HCT116 (cell line): ENCODE data around the gene ZBTB7C. TPM values are rescaled to one million over a fixed set of nuclear protein-coding genes. Genes with fewer than 3 reads are reported as not detected.

Experiments used
- ATAC-seq: fragments of 200-7000 bp; cut with Tn5 transposase; 2 replicates; pipeline ENCODE4 v1.9.1; 2020; ENCODE audit warnings: mild to moderate bottlenecking, moderate library complexity
- Bru-seq: library from RNA; stranded (reverse); fragments of 400-500 nt; gene quantifications from one replicate; lab custom pipeline; 2021; lab: Mats Ljungman, UMichigan
- BruChase-seq, 2 experiments: library from RNA; stranded (reverse); fragments of 400-500 nt; gene quantifications; one replicate each; lab custom pipeline; 2021; lab: Mats Ljungman, UMichigan
- BruUV-seq: library from RNA; stranded (reverse); fragments of 400-500 nt; replicated peaks from 2 replicates; lab custom pipeline; 2021; lab: Mats Ljungman, UMichigan
- CTCF ChIA-PET: fragments of 300-600 bp; sonication (Branson Sonifier 250); formaldehyde crosslinking; loops from one replicate; lab custom pipeline; 2021; ENCODE audit warnings: antibody characterized with exemption; lab: Charles Lee
- POLR2A ChIA-PET: fragments of 300-600, 350-600 bp; sonication (Branson Sonifier 250); formaldehyde crosslinking; loops from one replicate; lab custom pipeline; 2021; ENCODE audit warnings: antibody characterized with exemption; lab: Charles Lee
- RAD21 ChIA-PET, 2 experiments: fragments of 300-600 bp; sonication (Branson Sonifier 250); formaldehyde crosslinking; loops; one replicate each; lab custom pipeline; 2023; ENCODE audit warnings: low total read pairs in 2 of 2; ENCODE audit not compliant: uncharacterized antibody in 2 of 2, unreplicated experiment in 2 of 2, low non-redundant PET in 1 of 2; lab: Charles Lee
- DNase-seq: peaks from one replicate; pipeline ENCODE4 v3.0.0-alpha.2; 2010; ENCODE audit warnings: low read depth, low spot score
- H2AFZ ChIP-seq: fragments of 200-600 bp; shearing (Covaris generic), sonication (generic); 2 replicates; pipeline ENCODE4 v1.6.1; 2017; ENCODE audit warnings: low read depth, mixed run types, mixed read lengths, antibody characterized with exemption, low read length; ENCODE audit not compliant: poor library complexity, severe bottlenecking
- H3K27ac ChIP-seq: 2 replicates; pipeline ENCODE4 v1.5.1; 2012; ENCODE audit warnings: low read depth, low read length
- H3K27me3 ChIP-seq: fragments of 200-600 bp; sonication (generic); 2 replicates; pipeline ENCODE4 v1.6.1; 2016; ENCODE audit warnings: mixed run types, low read length, mixed read lengths; ENCODE audit not compliant: insufficient read depth
- H3K36me3 ChIP-seq, 2 experiments: fragments of 200-500 bp in 1 of 2; fragments of 200-600 bp in 1 of 2; sonication (Bioruptor generic) in 1 of 2; sonication (generic) in 1 of 2; 2 replicates each; pipeline versions ENCODE4 v1.5.1 to v1.6.1; 2014 to 2016; ENCODE audit warnings: low read length in 2 of 2, inconsistent platforms in 1 of 2, mixed read lengths in 1 of 2, mixed run types in 1 of 2; ENCODE audit not compliant: insufficient read depth in 2 of 2, control insufficient read depth in 1 of 2
- H3K4me1 ChIP-seq, 2 experiments: fragments of 200-600 bp in 1 of 2; sonication (generic) in 1 of 2; 2 replicates each; pipeline versions ENCODE4 v1.5.1 to v1.6.1; 2012 to 2017; ENCODE audit warnings: low read length in 2 of 2, inconsistent platforms in 1 of 2, mild to moderate bottlenecking in 1 of 2, mixed read lengths in 1 of 2, mixed run types in 1 of 2, moderate library complexity in 1 of 2; ENCODE audit not compliant: insufficient read depth in 2 of 2, control insufficient read depth in 1 of 2
- H3K4me2 ChIP-seq: fragments of 200-600 bp; sonication (generic); 2 replicates; pipeline ENCODE4 v1.6.1; 2017; ENCODE audit warnings: mixed run types, low read length, mixed read lengths
- H3K4me3 ChIP-seq, 2 experiments: fragments of 200-600 bp in 1 of 2; sonication (generic) in 1 of 2; replicated peaks in 1 of 2; 2 replicates each; pipeline ENCODE4 v1.5.1; 2011 to 2016; ENCODE audit warnings: low read length in 2 of 2, control low read depth in 1 of 2, low read depth in 1 of 2, mild to moderate bottlenecking in 1 of 2, mixed read lengths in 1 of 2, mixed run types in 1 of 2
- H3K79me2 ChIP-seq: fragments of 200-600 bp; sonication (generic); 2 replicates; pipeline ENCODE4 v1.6.1; 2017; ENCODE audit warnings: mild to moderate bottlenecking, mixed run types, low read length, moderate library complexity, mixed read lengths; ENCODE audit not compliant: insufficient read depth
- H3K9ac ChIP-seq: fragments of 200-600 bp; sonication (generic); 2 replicates; pipeline ENCODE4 v1.6.1; 2016; ENCODE audit warnings: low read length, mixed read lengths
- H3K9me2 ChIP-seq: fragments of 200-600 bp; sonication (generic), shearing (Covaris generic); 2 replicates; pipeline ENCODE4 v1.6.1; 2017; ENCODE audit warnings: mixed run types, mild to moderate bottlenecking, moderate library complexity; ENCODE audit not compliant: insufficient read depth
- H3K9me3 ChIP-seq, 2 experiments: fragments of 200-500 bp in 1 of 2; fragments of 200-600 bp in 1 of 2; sonication (Bioruptor generic) in 1 of 2; sonication (generic) in 1 of 2; 2 replicates each; pipeline ENCODE4 v1.6.1; 2014 to 2017; ENCODE audit warnings: low read length in 2 of 2, mixed read lengths in 2 of 2, inconsistent platforms in 1 of 2, low read depth in 1 of 2, mild to moderate bottlenecking in 1 of 2, mixed run types in 1 of 2, moderate library complexity in 1 of 2; ENCODE audit not compliant: control insufficient read depth in 1 of 2, insufficient read depth in 1 of 2
- H4K20me1 ChIP-seq: fragments of 200-600 bp; sonication (generic), shearing (Covaris generic); 2 replicates; pipeline ENCODE4 v1.6.1; 2017; ENCODE audit warnings: mixed run types, mild to moderate bottlenecking, moderate library complexity; ENCODE audit not compliant: insufficient read depth
- CTCF ChIP-seq, 3 experiments: fragments of 200-600 bp in 1 of 3; sonication (generic) in 1 of 3; IDR thresholded peaks in 2 of 3; conservative IDR thresholded peaks in 1 of 3; 2 replicates each; pipeline ENCODE4 v1.5.1; 2012 to 2017; ENCODE audit warnings: low read depth in 2 of 3, low read length in 2 of 3, antibody characterized with exemption in 1 of 3, borderline replicate concordance in 1 of 3, control low read depth in 1 of 3, mild to moderate bottlenecking in 1 of 3, mixed read lengths in 1 of 3, mixed run types in 1 of 3, moderate library complexity in 1 of 3; ENCODE audit not compliant: insufficient read depth in 1 of 3
- EZH2 ChIP-seq: fragments of 200-600 bp; sonication (generic); IDR thresholded peaks from 2 replicates; pipeline ENCODE4 v1.6.1; 2017; ENCODE audit warnings: antibody characterized with exemption, mixed run types
- EZH2phosphoT487 ChIP-seq: fragments of 200-600 bp; IDR thresholded peaks from 2 replicates; pipeline ENCODE4 v1.6.1; 2018; ENCODE audit warnings: antibody characterized with exemption, borderline replicate concordance
- FOSL1 ChIP-seq: IDR thresholded peaks from 2 replicates; pipeline ENCODE4 v1.6.1; 2012; ENCODE audit warnings: low read depth
- POLR2AphosphoS5 ChIP-seq: IDR thresholded peaks from 2 replicates; pipeline ENCODE4 v1.6.1; 2011; ENCODE audit warnings: mild to moderate bottlenecking, low read depth, low read length, moderate library complexity
- SIN3A ChIP-seq: IDR thresholded peaks from 2 replicates; pipeline ENCODE4 v1.6.1; 2012; ENCODE audit warnings: low read depth
- TCF7L2 ChIP-seq: IDR thresholded peaks from 2 replicates; pipeline ENCODE4 v1.7.0; 2011; ENCODE audit warnings: borderline replicate concordance, inconsistent platforms; ENCODE audit not compliant: insufficient read depth, insufficient read length; ENCODE audit errors: extremely low read depth
- YY1 ChIP-seq: IDR thresholded peaks from 2 replicates; pipeline ENCODE4 v1.6.1; 2011; ENCODE audit warnings: low read length, low read depth, moderate library complexity, mild to moderate bottlenecking; ENCODE audit not compliant: insufficient replicate concordance; ENCODE audit errors: extremely low read depth
- ZBTB33 ChIP-seq: IDR thresholded peaks from 2 replicates; pipeline ENCODE4 v1.6.1; 2011; ENCODE audit warnings: mild to moderate bottlenecking, low read length, moderate library complexity; ENCODE audit not compliant: insufficient replicate concordance; ENCODE audit errors: extremely low read depth
- ZNF274 ChIP-seq: fragments of 200-500 bp; sonication (Bioruptor generic); IDR thresholded peaks from 2 replicates; pipeline ENCODE4 v1.6.1; 2014; ENCODE audit warnings: mild to moderate bottlenecking, low read depth, low read length, inconsistent platforms
- intact Hi-C: fragments of 100-400 bp; cut with micrococcal nuclease; formaldehyde crosslinking; loops from 2 replicates; pipeline ENCODE4 v1.10.0; 2022
- long read RNA-seq: library from polyadenylated mRNA; unstranded; transcript quantifications from one replicate; pipeline ENCODE4 v2.0.0, GENCODE V29; 2021; ENCODE audit not compliant: unreplicated experiment
- polyA plus RNA-seq: library from polyadenylated mRNA; unstranded; fragments of >200 nt; gene quantifications from 2 replicates; pipeline ENCODE4 v1.2.1, GENCODE V29; 2012; ENCODE audit warnings: missing spikeins
- total RNA-seq: library from RNA; stranded (reverse); gene quantifications from one replicate; pipeline ENCODE4 v1.2.1, GENCODE V29; 2021; ENCODE audit not compliant: unreplicated experiment

The ZBTB7C gene
- total RNA-seq (0.37 TPM), Bru-seq, nascent RNA (percentile 21 among the genes with signal in this experiment), BruChase-seq, experiment 1, labeled RNA remaining after a 6-hour chase (percentile 9 among the genes with signal in this experiment), BruChase-seq, experiment 2, labeled RNA remaining after a 2-hour chase (percentile 17 among the genes with signal in this experiment)
- 0.20 and 0.36 TPM in 2 replicates for polyA plus RNA-seq
- long read RNA-seq, partial matches to known transcripts, result 0 of 1 reads
- long read RNA-seq, other reads (novel, unspliced or antisense), result 1 of 1 reads

GRCh38 chr18:48408727-48409590 lies at the start of gene ZBTB7C:
Gene ZBTB7C, minus strand, starts transcription at chr18:48409383.
- no TSS peak for BruUV-seq
- no peaks in the 10 kb centered on the region for H3K36me3 ChIP-seq
- ATAC-seq, result peak; percentile 36
- peak within 1 kb of the TSS; percentile 57 to 68 for H3K4me3 ChIP-seq
- peak within 1 kb of the TSS; percentile 76 for H2AFZ ChIP-seq
- POLR2A ChIA-PET, result no interaction called here
- H3K4me2 ChIP-seq, result peak within 1 kb of the TSS; percentile 97
- RAD21 ChIA-PET, result no interaction called here
- no peaks in the 10 kb centered on the region for H3K79me2 ChIP-seq
- H3K9ac ChIP-seq, result no peak within 1 kb of the TSS
- H3K4me1 ChIP-seq, result peaks cover 4 to 32% of the 10 kb centered on the region in 2 experiments; a peak in 3 of 4 replicates
- intact Hi-C loops, result no loop called here
- H4K20me1 ChIP-seq, result no peaks in the 10 kb centered on the region
- no peak for TF ChIP-seq TCF7L2
- no peak for TF ChIP-seq EZH2
- no peak for TF ChIP-seq EZH2phosphoT487
- TF ChIP-seq ZBTB33, result no peak
- TF ChIP-seq FOSL1, result no peak
- no peak for TF ChIP-seq POLR2AphosphoS5
- no peak for TF ChIP-seq SIN3A
- no peak for TF ChIP-seq CTCF (IDR thresholded peaks at IDR 0.05 in 2 of 3, conservative IDR thresholded peaks at IDR 0.05 in 1 of 3; ENCODE audit: borderline replicate concordance in 1 of 3, insufficient read depth in 1 of 3, low read depth in 2 of 3, low read length in 2 of 3)
- no peak for TF ChIP-seq YY1
- no peak for TF ChIP-seq ZNF274
- DNase-seq, result no peak
- CTCF ChIA-PET, result no interaction called here
- no peaks in the 10 kb centered on the region for H3K9me3 ChIP-seq
- H3K27ac ChIP-seq, result no peak within 1 kb of the TSS
- H3K9me2 ChIP-seq, result no peaks in the 10 kb centered on the region
- peaks cover 11% of the 10 kb centered on the region; the same call in 1 of the 2 replicates for H3K27me3 ChIP-seq
